ENCODE results near the gene ASPHD1. TPM values are rescaled to one million over a fixed set of nuclear protein-coding genes. Genes with fewer than 3 reads are reported as not detected.
"Not testable (repeated sequence)": the region's sequence is repeated elsewhere in the genome, so short reads cannot be mapped to it uniquely, and the experiment has no call there.

The ASPHD1 gene
- total RNA-seq, 1 donor from 2014 or later: 0.26 TPM

- no peak for DNase-seq (ENCODE audit: low read depth in 2 of 2)
Measured at GRCh38 chr16:29907973-29908372, 7.7 kb downstream of the ASPHD1 start.

- DNase-seq (ENCODE audit: low read depth in 2 of 2): no peak
Measured at GRCh38 chr16:29908719-29909220, 8.5 kb downstream of the ASPHD1 start.

GRCh38 chr16:29909391-29909790 is 9.1 kb downstream of the ASPHD1 start:
- no peak for DNase-seq (ENCODE audit: low read depth in 2 of 2)

GRCh38 chr16:29909851-29910250 is 9.6 kb downstream of the ASPHD1 start:
- not testable (repeated sequence) for DNase-seq (ENCODE audit: low read depth in 2 of 2)

DNA sequence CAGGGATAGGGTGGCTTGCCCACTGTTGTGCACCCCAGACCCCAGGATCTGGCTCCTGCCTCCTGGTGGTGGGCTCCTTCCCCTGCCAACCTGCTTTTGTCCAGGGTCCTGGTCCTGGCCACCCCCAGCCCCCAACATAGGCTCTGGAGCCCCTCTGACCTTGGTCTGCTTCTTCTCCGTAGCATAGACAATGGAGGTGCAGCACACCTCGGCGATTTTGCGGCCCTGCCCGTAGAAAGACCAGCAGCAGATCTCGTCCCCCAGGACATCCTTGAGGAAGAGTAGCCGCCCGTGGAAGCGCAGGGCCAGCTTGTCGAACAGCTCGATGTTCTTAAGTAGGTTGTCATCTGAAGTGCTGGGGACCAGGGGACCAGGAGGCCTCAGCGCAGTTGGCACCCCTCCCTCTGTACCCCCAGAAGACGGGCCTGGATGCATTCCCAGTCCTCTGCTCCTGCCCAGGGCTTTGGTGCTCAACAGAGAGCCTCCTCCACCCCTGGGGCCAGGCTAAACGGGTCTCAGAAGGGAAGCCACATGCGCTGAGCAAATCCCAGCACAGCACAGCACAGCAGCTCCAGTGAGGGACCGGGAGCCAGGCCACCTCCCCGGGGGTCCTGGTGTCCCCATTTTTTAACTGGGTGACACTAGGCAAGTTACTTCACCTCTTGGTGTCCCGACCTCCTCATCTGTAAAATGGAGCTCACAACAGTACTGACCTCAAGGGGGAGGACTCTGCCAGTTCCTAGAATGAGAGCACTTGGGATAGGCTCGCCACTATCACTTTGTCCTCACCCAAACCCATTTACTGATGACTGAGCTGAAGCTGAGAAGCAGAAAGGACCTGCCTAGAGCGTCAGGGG is 10.8 kb downstream of the ASPHD1 start:
- DNase-seq (ENCODE audit: low read depth in 2 of 2): no peak

DNA sequence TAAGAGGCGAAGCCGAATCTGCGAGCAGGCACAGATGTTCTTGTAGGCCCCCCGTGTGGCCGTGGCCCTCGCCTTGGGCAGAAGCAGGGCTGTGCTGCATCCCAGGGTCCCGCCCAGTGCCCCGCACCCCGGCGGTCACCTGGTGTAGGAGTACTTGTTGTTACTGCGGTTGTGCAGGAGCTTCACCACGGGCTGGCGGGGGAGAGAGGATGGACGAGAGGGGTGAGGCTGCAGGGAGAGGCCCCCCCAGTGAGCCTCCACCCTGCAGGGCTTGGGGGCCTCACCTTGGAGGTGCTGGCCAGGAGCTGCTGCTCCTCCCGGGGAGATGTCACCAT is 11.4 kb downstream of the ASPHD1 start:
- no peak for DNase-seq (ENCODE audit: low read depth in 2 of 2)

- no peak for DNase-seq (ENCODE audit: low read depth in 2 of 2)
Measured at GRCh38 chr16:29912087-29912486, 11.8 kb downstream of the ASPHD1 start.

GRCh38 chr16:29913514-29913913 is 13.2 kb downstream of the ASPHD1 start:
- DNase-seq (ENCODE audit: low read depth in 2 of 2): no peak

- peak in 1 of 2 donors; percentile 61 for DNase-seq (ENCODE audit: low read depth in 2 of 2)
Measured at GRCh38 chr16:29915590-29916247, 15.4 kb downstream of the ASPHD1 start.

DNA sequence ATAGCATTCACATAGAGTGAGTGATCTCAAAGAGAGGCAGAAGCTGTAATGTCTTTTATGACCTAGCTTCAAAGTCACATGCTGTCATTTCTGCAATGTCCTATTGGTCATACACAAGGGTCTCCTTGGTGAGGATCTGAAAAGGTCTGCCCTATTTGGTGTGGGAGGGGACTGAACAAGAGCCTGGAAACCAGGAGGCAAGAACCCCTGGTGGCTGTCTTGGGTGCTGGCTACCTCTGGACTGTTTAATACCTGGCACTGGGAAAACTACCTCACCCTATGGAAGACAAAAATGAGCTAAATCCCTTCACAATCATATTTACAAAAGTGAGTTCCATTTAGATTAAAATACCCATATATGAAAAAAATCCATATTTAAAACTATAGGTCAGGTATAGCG is 16.7 kb downstream of the ASPHD1 start:
- DNase-seq (ENCODE audit: low read depth in 2 of 2): no peak

DNA sequence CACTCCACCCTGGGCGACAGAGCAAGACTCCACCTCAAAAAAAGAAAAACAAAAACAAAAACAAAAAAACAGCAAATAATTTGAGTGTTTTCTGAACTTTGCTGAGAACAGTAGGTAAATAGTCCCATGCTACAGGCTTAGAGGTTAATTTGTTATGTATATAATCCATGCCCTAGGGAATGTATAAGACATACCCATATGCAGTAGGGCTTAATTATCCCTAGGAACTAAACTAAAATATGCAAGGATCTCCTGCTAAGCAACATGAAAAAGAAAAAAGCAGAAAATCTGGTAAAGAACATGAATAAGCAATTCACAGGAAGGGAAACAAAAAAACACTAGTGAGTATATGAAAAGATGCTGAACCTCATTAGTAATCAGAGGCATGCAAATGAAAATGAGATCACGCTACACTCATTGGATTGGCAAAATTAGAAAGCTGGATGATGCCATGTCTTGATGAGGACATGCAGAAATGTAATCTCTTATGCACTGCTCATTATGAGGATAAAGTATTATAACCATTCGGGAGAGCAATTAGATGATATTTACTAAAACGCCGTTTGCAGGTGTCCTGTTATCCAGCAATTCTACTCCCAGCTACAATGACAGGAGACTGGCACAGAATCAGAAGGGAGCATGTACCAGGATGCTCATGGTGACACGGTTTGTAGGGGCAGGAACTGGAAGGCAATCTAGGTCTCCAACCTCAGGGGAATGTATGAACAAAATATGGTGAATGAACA is 20.2 kb downstream of the ASPHD1 start:
- no peak for DNase-seq (ENCODE audit: low read depth in 2 of 2)

- no peak for DNase-seq (ENCODE audit: low read depth in 2 of 2)
Measured at GRCh38 chr16:29921034-29921385, 20.7 kb downstream of the ASPHD1 start.

DNA sequence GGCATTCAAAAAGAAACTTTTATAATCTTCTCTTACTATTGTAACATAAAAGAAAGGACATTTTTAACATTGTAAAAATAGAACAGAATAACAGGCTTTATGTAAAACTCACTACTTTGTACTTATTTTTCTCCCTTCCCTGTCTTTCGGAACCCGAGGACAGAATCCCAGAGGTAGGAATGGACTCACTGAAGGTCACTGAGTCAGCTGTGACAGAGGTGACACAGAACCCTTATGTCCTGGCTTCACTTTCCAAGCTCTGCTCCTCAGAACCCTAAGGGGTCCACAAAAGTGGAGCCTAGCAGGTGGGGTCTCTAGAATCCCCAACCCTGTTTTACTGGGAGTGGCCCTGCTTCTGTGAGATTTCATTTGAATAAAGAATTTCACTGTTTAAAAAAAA is 22.0 kb downstream of the ASPHD1 start:
- DNase-seq (ENCODE audit: low read depth in 2 of 2): no peak

- DNase-seq (ENCODE audit: low read depth in 2 of 2): no peak
Measured at GRCh38 chr16:29922986-29923501, 22.8 kb downstream of the ASPHD1 start.

DNA sequence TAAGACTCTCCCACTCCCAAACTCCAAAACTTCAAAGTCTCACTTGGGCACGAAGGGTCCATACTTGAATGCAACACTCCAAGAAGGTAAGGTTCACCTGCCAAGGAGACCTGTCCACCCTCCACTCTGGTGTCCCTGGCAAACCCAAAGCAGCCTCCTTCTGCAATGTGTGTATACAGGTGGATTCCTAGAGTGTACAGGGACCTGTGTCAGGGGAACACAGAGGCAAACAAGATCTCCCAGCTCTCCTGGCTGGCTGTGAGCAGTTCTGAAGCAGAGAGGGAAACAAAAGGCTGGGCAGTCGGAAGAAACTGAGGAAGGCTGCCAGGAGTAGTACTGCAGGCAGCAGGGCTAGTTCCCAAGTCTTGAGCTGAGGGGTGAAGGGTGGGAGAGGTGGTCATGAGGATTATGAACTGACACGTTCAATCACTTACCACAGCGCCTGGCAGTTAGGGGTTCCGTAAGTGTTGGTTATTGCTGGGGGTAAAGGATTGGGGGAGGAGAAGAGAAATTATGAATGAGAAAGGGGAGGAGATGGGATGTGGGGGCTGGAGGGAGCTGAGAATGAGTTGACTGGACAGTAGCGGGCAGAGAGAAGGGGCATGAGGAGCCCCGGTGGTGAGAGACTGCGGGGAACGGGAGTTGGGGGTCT is 24.9 kb downstream of the ASPHD1 start:
- DNase-seq (ENCODE audit: low read depth in 2 of 2): peak in 1 of 2 donors; percentile 15

GRCh38 chr16:29925781-29926710 is 25.8 kb downstream of the ASPHD1 start, which contains the start of gene KCTD13:
TSS of gene KCTD13 (minus strand) at chr16:29926226. CDS start at chr16:29926033, 193 bp downstream.
- DNase-seq (ENCODE audit: low read depth in 2 of 2): peak; percentile 66 to 85

GRCh38 chr16:29926711-29927052 is 26.4 kb downstream of the ASPHD1 start:
- DNase-seq (ENCODE audit: low read depth in 2 of 2): no peak

DNA sequence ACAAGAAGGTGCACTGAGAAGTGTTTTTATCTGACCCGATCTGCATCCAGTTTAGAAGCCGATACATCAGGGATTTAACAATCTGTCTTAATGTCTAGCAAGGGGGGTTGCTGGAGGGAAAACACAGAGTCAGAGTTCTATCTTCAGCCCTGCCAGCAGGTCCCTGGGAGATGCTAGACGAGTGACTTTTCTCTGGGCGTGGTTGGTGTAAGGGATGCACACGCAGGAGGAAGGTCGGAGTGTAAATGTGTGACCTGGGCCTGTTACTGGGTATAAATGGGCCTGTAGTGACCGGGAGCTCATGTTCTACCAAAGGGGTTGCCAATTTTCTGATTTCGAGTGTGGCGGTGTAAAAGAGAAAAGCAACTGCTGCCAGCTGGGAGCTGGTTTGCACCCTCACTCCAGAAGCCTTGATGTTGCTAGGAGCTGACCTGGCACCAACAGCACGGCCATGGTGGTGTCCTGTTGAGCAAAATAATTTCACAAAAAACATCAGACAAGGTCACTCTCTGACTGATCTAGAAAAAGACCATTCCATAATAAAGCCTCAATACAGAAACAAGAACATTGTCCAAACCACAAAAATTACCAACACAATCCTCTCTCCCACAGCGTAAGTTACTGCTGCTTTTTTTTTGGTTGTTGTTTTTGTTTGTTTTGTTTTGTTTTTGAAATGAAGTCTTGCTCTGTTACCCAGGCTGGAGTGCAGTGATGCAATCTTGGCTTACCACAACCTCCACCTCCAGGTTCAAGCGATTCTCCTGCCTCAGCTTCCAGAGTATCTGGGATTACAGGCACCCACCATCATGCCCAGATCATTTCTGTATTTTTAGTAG is 27.0 kb downstream of the ASPHD1 start:
- DNase-seq (ENCODE audit: low read depth in 2 of 2): no peak

- DNase-seq (ENCODE audit: low read depth in 2 of 2): not testable (repeated sequence)
Measured at GRCh38 chr16:29931750-29932149, 31.5 kb downstream of the ASPHD1 start.
